B cell (primary cell): Measurements from ENCODE around the gene GOLIM4. TPM values are rescaled to one million over a fixed set of nuclear protein-coding genes. Genes with fewer than 3 reads are reported as not detected.

Experiments used
- ATAC-seq: fragments of 200-7000 bp; cut with Tn5 transposase; one replicate; pipeline ENCODE4 v1.10.0; 2021; ENCODE audit warnings: low read depth, mild to moderate bottlenecking, moderate number of reproducible peaks, moderate library complexity
- CTCF ChIA-PET: fragments of 350-600 bp; sonication (Branson Sonifier 250); formaldehyde crosslinking; loops from one replicate; lab custom pipeline; 2021; ENCODE audit warnings: antibody characterized with exemption, inconsistent platforms; lab: Charles Lee
- POLR2A ChIA-PET: fragments of 350-600 bp; sonication (Branson Sonifier 250); formaldehyde crosslinking; loops from one replicate; lab custom pipeline; 2021; ENCODE audit warnings: antibody characterized with exemption; lab: Charles Lee
- DNase-seq: peaks from one replicate; pipeline ENCODE4 v3.0.0; 2013
- H2AFZ ChIP-seq: 2 replicates; pipeline ENCODE4 v1.6.1; 2012; ENCODE audit warnings: mild to moderate bottlenecking, low read depth, low read length; ENCODE audit not compliant: insufficient read depth, poor library complexity, severe bottlenecking
- H3K27ac ChIP-seq, 2 donors: 1 replicate in 1 of 2; 2 replicates in 1 of 2; pipeline ENCODE4 v1.5.1; 2012 to 2013; ENCODE audit warnings: low read length in 2 of 2, mild to moderate bottlenecking in 2 of 2, moderate library complexity in 1 of 2
- H3K27me3 ChIP-seq, 4 experiments: fragments of 200-600 bp in 1 of 4; sonication (generic) in 1 of 4; replicated peaks in 1 of 4; 1 replicate in 2 of 4; 2 replicates in 2 of 4; pipeline versions ENCODE4 v1.6.1 to v1.7.0; 2013 to 2016; ENCODE audit warnings: low read length in 3 of 4, mild to moderate bottlenecking in 2 of 4, mixed read lengths in 1 of 4, moderate library complexity in 1 of 4; ENCODE audit not compliant: insufficient read depth in 4 of 4, control insufficient read depth in 3 of 4; ENCODE audit errors: control extremely low read depth in 1 of 4
- H3K36me3 ChIP-seq, 2 experiments: replicated peaks in 1 of 2; 1 replicate in 1 of 2; 2 replicates in 1 of 2; pipeline versions ENCODE4 v1.6.1 to v1.7.1; 2013; ENCODE audit warnings: low read length in 1 of 2; ENCODE audit not compliant: insufficient read depth in 2 of 2, control insufficient read depth in 1 of 2; ENCODE audit errors: control extremely low read depth in 1 of 2, extremely low read depth in 1 of 2
- H3K4me1 ChIP-seq, 2 donors: fragments of 200-600 bp in 1 of 2; sonication (generic) in 1 of 2; 1 replicate in 1 of 2; 2 replicates in 1 of 2; pipeline versions ENCODE4 v1.5.1 to v1.6.1; 2013 to 2017; ENCODE audit warnings: low read length in 2 of 2; ENCODE audit not compliant: control insufficient read depth in 2 of 2, insufficient read depth in 2 of 2
- H3K4me2 ChIP-seq: replicated peaks from 2 replicates; pipeline ENCODE3; 2012; ENCODE audit warnings: mild to moderate bottlenecking, low read depth, low read length; ENCODE audit not compliant: poor library complexity, severe bottlenecking
- H3K4me3 ChIP-seq, 5 experiments: fragments of 200-600 bp in 1 of 5; sonication (generic) in 1 of 5; 1 replicate in 3 of 5; 2 replicates in 2 of 5; pipeline versions ENCODE4 v1.5.1 to v1.7.0; 2011 to 2016; ENCODE audit warnings: low read length in 4 of 5, mild to moderate bottlenecking in 4 of 5, low read depth in 2 of 5, control low read depth in 1 of 5, moderate library complexity in 1 of 5; ENCODE audit not compliant: insufficient read depth in 1 of 5; ENCODE audit errors: control extremely low read depth in 1 of 5, extremely low read depth in 1 of 5
- H3K79me2 ChIP-seq: fragments of 200-600 bp; sonication (generic); one replicate; pipeline ENCODE4 v1.6.0; 2016; ENCODE audit warnings: low read length; ENCODE audit not compliant: control insufficient read depth, insufficient read depth
- H3K9ac ChIP-seq: fragments of 200-600 bp; sonication (generic); 2 replicates; pipeline ENCODE4 v1.6.1; 2017; ENCODE audit warnings: mild to moderate bottlenecking, low read length, moderate library complexity
- H3K9me3 ChIP-seq, 3 donors: one replicate each; pipeline versions ENCODE4 v1.6.1 to v1.7.1; 2013; ENCODE audit warnings: low read length in 2 of 3; ENCODE audit not compliant: control insufficient read depth in 2 of 3, insufficient read depth in 1 of 3; ENCODE audit errors: control extremely low read depth in 1 of 3
- H4K20me1 ChIP-seq: 2 replicates; pipeline ENCODE4 v1.6.0; 2012; ENCODE audit warnings: mild to moderate bottlenecking, low read length; ENCODE audit not compliant: insufficient read depth, control insufficient read depth, poor library complexity, severe bottlenecking
- H3K27ac Mint-ChIP-seq: one replicate; pipeline ENCODE4 v1.8.0; 2021; ENCODE audit warnings: mixed read lengths
- H3K27me3 Mint-ChIP-seq: one replicate; pipeline ENCODE4 v1.8.0; 2021; ENCODE audit warnings: mixed read lengths
- H3K4me1 Mint-ChIP-seq: one replicate; pipeline ENCODE4 v1.8.0; 2021; ENCODE audit warnings: mixed read lengths
- H3K4me3 Mint-ChIP-seq: one replicate; pipeline ENCODE4 v1.8.0; 2021; ENCODE audit warnings: mixed read lengths
- H3K9me3 Mint-ChIP-seq: one replicate; pipeline ENCODE4 v1.8.0; 2022; ENCODE audit warnings: mixed read lengths; ENCODE audit not compliant: insufficient read depth
- EZH2 ChIP-seq: IDR thresholded peaks from 2 replicates; pipeline ENCODE4 v1.6.1; 2012; ENCODE audit warnings: borderline replicate concordance, low read depth, mild to moderate bottlenecking, moderate library complexity, low read length; ENCODE audit not compliant: insufficient read depth, poor library complexity, severe bottlenecking
- WGBS: methylation state at CpG from one replicate; pipeline ENCODE4 v1.1.5; 2013; ENCODE audit warnings: missing lambda C conversion rate; ENCODE audit not compliant: insufficient coverage; 5-methylcytosine and 5-hydroxymethylcytosine counted together
- intact Hi-C: fragments of 100-400 bp; cut with micrococcal nuclease; formaldehyde crosslinking; loops from one replicate; pipeline ENCODE4 v1.10.0; 2022
- polyA plus RNA-seq: library from polyadenylated mRNA; depleted of rRNA; stranded (reverse); fragments of >200 nt; gene quantifications from 2 replicates; pipeline ENCODE4 v1.2.3, GENCODE V29; 2012
- total RNA-seq, 2 donors: library from RNA; stranded (reverse); fragments of 120-200 nt in 1 of 2; gene quantifications; 1 replicate in 1 of 2; 2 replicates in 1 of 2; pipeline versions ENCODE4 v1.2.3 to v1.2.4, GENCODE V29; 2013 to 2022
- TF ChIP-seq, protein P1 (sequence below): fragments of 200-600 bp; IDR thresholded peaks from one replicate; pipeline ENCODE4 v1.8.0; 2022; ENCODE audit warnings: antibody characterized with exemption, mild to moderate bottlenecking

Gene GOLIM4
- total and polyA plus RNA-seq, 2 donors (not counting 1 experiment from before 2014, with no cell fraction given): 2.5 to 9.3 TPM

DNA sequence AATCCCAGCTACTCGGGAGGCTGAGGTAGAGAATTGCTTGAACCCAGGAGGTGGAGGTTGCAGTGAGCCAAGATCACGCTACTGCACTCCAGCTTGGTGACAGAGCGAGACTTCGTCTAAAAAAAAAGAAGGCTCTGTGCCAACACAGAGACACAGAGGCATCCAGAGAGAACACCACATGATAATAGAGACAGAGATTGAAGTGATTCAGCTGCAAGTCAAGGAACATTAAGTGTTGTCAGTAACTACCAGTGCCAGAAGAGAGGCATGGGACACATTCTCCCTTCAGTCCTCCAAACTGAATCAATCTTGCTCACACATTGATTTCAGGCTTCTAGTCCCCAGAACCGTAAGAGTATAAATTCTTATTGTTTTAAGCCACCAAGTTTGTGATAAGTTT lies 97.5 kb downstream of the GOLIM4 start:
- Histone ChIP-seq H3K79me2 (no peaks in the 10 kb centered on the region), H3K9ac (no peak overlapping the region), H4K20me1 (no peaks in the 10 kb centered on the region), H3K27me3 (no peaks in the 10 kb centered on the region), H3K27ac (no peak overlapping the region), H3K4me1 (no peaks in the 10 kb centered on the region), H3K4me3 (no peak overlapping the region), H3K36me3 (no peaks in the 10 kb centered on the region), H3K4me2 (no peak overlapping the region), H3K9me3 (no peaks in the 10 kb centered on the region), H2AFZ (no peak overlapping the region)
- intact Hi-C loops: no loop called here
- ChIA-PET CTCF (no interaction called here), POLR2A (no interaction called here)
- Mint-ChIP-seq H3K27ac (no peak overlapping the region), H3K9me3 (no peaks in the 10 kb centered on the region), H3K27me3 (peaks cover 5% of the 10 kb centered on the region), H3K4me3 (no peak overlapping the region), H3K4me1 (no peaks in the 10 kb centered on the region)
- WGBS: no CpG with 5 or more reads among the region's 5 CpGs
- TF ChIP-seq EZH2: no peak
- TF ChIP-seq, protein P1, sequence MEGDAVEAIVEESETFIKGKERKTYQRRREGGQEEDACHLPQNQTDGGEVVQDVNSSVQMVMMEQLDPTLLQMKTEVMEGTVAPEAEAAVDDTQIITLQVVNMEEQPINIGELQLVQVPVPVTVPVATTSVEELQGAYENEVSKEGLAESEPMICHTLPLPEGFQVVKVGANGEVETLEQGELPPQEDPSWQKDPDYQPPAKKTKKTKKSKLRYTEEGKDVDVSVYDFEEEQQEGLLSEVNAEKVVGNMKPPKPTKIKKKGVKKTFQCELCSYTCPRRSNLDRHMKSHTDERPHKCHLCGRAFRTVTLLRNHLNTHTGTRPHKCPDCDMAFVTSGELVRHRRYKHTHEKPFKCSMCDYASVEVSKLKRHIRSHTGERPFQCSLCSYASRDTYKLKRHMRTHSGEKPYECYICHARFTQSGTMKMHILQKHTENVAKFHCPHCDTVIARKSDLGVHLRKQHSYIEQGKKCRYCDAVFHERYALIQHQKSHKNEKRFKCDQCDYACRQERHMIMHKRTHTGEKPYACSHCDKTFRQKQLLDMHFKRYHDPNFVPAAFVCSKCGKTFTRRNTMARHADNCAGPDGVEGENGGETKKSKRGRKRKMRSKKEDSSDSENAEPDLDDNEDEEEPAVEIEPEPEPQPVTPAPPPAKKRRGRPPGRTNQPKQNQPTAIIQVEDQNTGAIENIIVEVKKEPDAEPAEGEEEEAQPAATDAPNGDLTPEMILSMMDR: no peak
- no peak for ATAC-seq
- no peak for DNase-seq

DNA sequence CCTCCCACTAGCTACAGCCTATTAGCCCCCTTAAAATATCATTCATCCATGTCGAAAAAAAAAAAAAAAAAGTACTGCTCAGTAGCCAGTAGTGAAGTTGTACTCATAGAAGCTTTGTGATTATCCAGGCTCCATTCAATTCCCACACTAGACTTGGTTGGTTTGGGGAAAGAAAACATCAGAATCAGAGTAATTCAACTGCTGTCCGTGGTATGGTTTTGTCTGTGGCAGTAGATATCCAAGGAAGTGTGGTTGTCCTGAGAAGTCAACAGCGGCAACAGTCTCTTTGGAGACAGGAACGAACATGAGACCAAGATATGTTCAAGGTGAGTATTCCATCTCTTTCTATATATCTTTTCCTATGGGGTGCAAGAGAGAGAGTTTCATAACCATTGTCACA lies 99.2 kb downstream of the GOLIM4 start:
- ChIA-PET CTCF (no interaction called here), POLR2A (no interaction called here)

More for the DNA sequence above, 99.2 kb downstream of the GOLIM4 start:
- ATAC-seq (no peak), DNase-seq (no peak)
- H3K4me1 Mint-ChIP-seq: no peaks in the 10 kb centered on the region
- Histone ChIP-seq H3K9me3 (peaks cover 0 to 1% (median 0%) of the 10 kb centered on the region in 3 donors), H3K4me1 (no peaks in the 10 kb centered on the region), H3K27ac (no peak overlapping the region), H3K9ac (no peak overlapping the region), H3K4me3 (no peak overlapping the region), H4K20me1 (no peaks in the 10 kb centered on the region), H3K79me2 (no peaks in the 10 kb centered on the region), H3K36me3 (no peaks in the 10 kb centered on the region), H3K4me2 (no peak overlapping the region), H2AFZ (no peak overlapping the region), H3K27me3 (peaks cover 0 to 5% (median 0%) of the 10 kb centered on the region in 4 experiments)
- H3K27ac Mint-ChIP-seq: no peak overlapping the region
- no peaks in the 10 kb centered on the region for H3K9me3 Mint-ChIP-seq
- intact Hi-C loops: no loop called here
- no CpG with 5 or more reads among the region's 4 CpGs for WGBS
- H3K27me3 Mint-ChIP-seq: peaks cover 5% of the 10 kb centered on the region
- H3K4me3 Mint-ChIP-seq: no peak overlapping the region
- no peak for TF ChIP-seq EZH2
- TF ChIP-seq, protein P1: no peak
